HUDEP-2 (cell line): ENCODE measurements around the gene S100A2.
A peak's percentile ranks its signal among the peaks of the same experiment; 100 is the strongest.

Source experiments
- DNase-seq, 76 experiments: peaks; one replicate each; lab custom pipeline; 2025; ENCODE audit not compliant: unreplicated experiment in 76 of 76; lab: John Stamatoyannopoulos, UW

Gene S100A2

GRCh38 chr1:153547560-153548551 lies 17.8 kb downstream of the S100A2 start:
- DNase-seq = peak in 66 of 76 experiments; percentile 21 to 82 (median 53)

- DNase-seq = peak in 55 of 76 experiments; percentile 17 to 72 (median 42)
Measured at GRCh38 chr1:153546796-153547559, 18.7 kb downstream of the S100A2 start.

- DNase-seq = peak in 1 of 76 experiments; percentile 29
Measured at GRCh38 chr1:153546371-153546770, 19.3 kb downstream of the S100A2 start.

GRCh38 chr1:153545067-153546055 lies 20.3 kb downstream of the S100A2 start, which contains the start of gene S100A4:
Gene S100A4 (minus strand): TSS chr1:153545806. CDS start chr1:153544794, 1,012 bp downstream.
- peak in 75 of 76 experiments; percentile 66 to 99 (median 96) for DNase-seq

GRCh38 chr1:153544453-153545066 lies 21.1 kb downstream of the S100A2 start:
- DNase-seq = peak in 5 of 76 experiments; percentile 19 to 59 (median 19)

- peak in 3 of 76 experiments; percentile 7 to 23 (median 12) for DNase-seq
Measured at GRCh38 chr1:153543736-153544135, 21.9 kb downstream of the S100A2 start.

- no peak for DNase-seq
Measured at GRCh38 chr1:153542956-153543711, 22.5 kb downstream of the S100A2 start.

- DNase-seq = peak in 7 of 76 experiments; percentile 2 to 32 (median 24)
Measured at GRCh38 chr1:153541641-153542590, 23.7 kb downstream of the S100A2 start.

GRCh38 chr1:153540394-153541361 lies 25.0 kb downstream of the S100A2 start, which contains the start of gene S100A5:
Gene S100A5 (minus strand): TSS chr1:153540934. CDS start chr1:153540191, 743 bp downstream.
- no peak for DNase-seq

GRCh38 chr1:153539395-153540093 lies 26.1 kb downstream of the S100A2 start:
- DNase-seq = no peak

- DNase-seq = peak in 42 of 76 experiments; percentile 20 to 83 (median 44)
Measured at GRCh38 chr1:153538315-153538821, 27.3 kb downstream of the S100A2 start.

- no peak for DNase-seq
Measured at GRCh38 chr1:153537376-153537730, 28.3 kb downstream of the S100A2 start.

GRCh38 chr1:153536671-153537375 lies 28.8 kb downstream of the S100A2 start:
- DNase-seq = no peak

- DNase-seq = peak in 73 of 76 experiments; percentile 19 to 91 (median 77)
Measured at GRCh38 chr1:153536012-153536670, 29.5 kb downstream of the S100A2 start.
